ENCODE results near the gene EFNA5.
"Not testable (repeated sequence)": the region's sequence is repeated elsewhere in the genome, so short reads cannot be mapped to it uniquely, and the experiment has no call there.

EFNA5 gene

GRCh38 chr5:107514305-107514704, 156.4 kb downstream of the EFNA5 start:
- DNase-seq, result no peak

- no peak for DNase-seq
These were observed 157.2 kb downstream of the EFNA5 start for GRCh38 chr5:107513337-107514085.

DNA sequence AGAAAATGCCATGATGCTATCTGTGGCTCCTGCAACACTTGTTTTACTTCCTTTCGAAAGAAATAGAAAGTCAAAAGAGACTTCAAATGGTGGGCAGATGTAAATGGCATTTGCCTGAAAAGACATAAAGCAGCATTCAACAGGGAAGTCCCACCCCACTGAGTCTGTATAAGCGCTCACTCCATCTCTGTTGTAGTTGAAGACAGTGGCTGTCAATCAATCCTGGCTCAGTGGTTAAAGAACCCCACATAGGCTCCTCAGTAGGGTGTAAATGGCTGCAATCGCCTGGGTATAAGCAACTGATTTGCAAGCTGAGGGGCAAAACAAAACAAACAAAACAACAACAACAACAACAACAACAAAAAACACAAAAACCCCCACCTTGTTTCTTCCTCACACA, 158.7 kb downstream of the EFNA5 start:
- no peak for DNase-seq

- no peak for DNase-seq
These were observed 160.6 kb downstream of the EFNA5 start for GRCh38 chr5:107510125-107510524.

- no peak for DNase-seq
These were observed 162.6 kb downstream of the EFNA5 start for GRCh38 chr5:107508097-107508496.

DNA sequence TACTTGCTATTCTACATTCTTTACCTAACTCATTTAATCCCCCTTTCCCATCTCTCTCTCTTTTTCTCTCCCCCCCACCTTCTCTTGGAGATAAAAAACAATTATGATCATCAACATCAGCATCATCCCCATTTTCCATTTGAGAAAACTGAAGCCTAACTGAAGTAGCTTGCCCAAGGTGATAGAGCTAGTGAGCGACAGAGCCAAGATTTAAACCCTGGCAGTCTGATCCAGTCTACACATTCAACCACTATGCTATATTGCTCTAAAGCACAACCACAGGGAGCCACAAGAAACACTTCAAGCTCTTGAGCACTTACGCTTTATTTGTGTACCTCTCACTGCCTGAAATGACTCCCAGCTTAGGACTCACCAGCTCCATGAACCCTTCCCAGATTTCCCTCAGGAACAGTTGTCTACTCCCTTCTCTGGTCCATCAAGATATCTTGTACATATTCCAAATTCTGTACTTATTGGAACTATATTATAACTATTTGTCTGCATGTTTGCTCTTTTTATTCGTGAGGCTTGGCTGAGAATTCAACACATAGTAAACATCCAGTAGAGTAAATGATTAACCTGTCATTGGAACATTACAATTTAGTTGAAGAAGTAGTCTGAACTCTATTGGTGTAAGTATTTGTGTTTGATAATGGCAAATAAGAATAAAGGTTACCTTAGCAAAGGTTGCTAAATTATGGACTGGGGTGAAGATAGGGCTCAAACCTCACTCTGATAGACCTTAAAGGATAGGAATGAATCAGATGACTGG, 164.8 kb downstream of the EFNA5 start:
- no peak for DNase-seq

DNA sequence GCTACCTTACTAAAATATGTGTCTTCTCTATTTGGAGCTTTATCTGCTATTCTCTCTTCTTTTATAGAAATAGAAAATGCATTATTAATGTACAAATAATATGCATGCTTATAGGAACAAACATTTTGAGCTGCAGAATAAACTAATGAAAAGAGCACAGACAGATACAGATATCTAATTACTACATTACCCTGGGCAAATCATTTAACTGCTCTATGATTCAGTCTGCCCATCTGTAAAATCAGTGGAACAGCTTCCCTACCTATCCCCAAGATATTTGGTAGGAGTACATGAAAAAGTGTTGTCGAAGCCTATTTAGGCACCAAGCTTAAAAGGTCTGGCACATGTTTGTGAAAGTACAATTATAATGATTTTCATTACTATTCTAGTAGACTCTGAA, 166.3 kb downstream of the EFNA5 start:
- no peak for DNase-seq

DNA sequence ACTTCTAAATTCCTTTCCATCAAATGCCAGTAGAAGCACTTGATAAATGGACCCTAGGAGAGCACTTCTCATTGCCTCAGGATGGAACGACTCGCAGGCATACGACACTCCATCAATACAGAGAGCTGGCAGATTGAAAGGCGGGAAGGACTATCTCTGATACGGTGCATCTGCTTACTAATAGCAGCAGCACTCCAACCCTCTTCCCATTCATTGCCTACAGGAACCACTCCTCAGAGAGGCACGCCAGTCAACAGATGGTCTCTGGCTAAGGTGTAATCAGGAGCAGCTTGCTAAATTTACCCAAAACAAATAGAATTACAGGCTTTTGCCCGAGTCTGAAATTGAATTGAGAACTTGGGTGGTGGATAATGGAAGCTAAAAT, 168.1 kb downstream of the EFNA5 start:
- DNase-seq, result no peak

DNA sequence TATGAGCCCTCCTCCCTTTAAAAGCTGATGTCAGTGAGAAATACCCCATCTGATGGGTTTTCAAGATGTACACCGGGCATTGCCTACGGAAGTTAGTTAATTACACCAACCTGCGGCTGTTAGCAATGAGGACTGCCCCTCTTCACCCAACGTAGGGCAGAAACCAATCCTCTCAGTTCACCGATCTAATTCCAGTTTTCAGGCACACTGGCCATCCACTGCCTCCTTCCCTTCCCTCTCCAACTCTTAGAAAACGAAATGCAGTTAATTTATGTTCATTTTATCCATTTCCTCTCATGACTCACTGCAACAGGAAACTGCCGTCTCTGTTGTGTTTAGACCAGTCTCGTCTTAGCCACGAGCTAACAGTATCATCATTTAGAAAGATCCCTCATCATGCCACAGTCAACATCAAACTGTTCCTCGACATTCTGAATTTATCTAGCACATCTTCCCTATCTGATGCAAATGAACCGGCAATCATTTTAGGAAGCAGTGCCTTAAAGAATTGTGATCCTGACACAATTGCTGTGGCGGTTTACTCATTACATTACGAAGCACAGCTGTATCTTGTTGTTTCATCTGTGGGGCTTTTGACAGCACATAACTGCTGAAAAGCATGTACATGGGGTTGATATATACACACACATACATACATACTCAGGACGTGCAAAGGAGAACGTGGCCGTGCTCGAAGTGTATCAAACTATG, 168.6 kb downstream of the EFNA5 start:
- no peak for DNase-seq

DNA sequence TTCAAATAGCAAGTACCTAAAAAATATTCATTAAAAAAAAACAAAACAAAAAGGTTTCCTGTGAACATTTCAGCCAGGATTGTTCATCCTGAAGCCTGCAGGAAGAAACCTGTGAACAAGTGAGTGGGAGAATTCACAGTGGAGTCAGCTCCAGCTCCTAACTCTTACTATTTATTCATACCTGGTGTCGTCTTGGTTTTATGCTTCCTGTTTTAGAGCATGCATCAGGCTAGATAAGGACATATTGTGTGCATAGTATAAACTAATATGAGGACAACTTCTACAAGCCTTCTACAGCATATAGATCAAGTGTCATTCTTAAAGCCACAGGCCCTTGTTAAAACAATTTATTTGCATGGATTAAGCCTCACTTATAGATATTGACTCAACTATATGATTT, 169.9 kb downstream of the EFNA5 start:
- DNase-seq, result no peak

GRCh38 chr5:107500347-107500746, 170.4 kb downstream of the EFNA5 start:
- DNase-seq, result no peak

DNA sequence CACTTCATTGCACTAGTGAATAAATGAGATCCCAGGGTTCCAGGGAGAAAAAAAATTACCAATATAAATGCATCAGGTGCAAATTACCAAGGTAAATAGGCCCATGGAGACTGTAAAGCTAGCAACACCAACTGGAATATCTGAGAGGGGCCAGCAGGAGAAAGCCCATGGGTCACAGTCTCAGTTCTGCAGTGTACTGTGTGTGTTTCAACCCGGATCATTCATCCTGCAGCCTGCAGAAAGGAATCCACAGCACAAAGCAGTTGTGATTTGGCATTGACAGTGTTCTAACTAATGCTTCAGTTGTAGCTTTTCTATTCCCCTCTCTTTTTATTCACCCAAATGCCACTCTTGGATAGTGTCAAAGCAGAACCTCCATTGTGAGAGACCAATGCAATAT, 171.0 kb downstream of the EFNA5 start:
- no peak for DNase-seq

GRCh38 chr5:107499237-107499636, 171.5 kb downstream of the EFNA5 start:
- no peak for DNase-seq

GRCh38 chr5:107496466-107496865, 174.3 kb downstream of the EFNA5 start:
- DNase-seq, result no peak

- not testable (repeated sequence) for DNase-seq
These were observed 176.6 kb downstream of the EFNA5 start for GRCh38 chr5:107494129-107494528.

DNA sequence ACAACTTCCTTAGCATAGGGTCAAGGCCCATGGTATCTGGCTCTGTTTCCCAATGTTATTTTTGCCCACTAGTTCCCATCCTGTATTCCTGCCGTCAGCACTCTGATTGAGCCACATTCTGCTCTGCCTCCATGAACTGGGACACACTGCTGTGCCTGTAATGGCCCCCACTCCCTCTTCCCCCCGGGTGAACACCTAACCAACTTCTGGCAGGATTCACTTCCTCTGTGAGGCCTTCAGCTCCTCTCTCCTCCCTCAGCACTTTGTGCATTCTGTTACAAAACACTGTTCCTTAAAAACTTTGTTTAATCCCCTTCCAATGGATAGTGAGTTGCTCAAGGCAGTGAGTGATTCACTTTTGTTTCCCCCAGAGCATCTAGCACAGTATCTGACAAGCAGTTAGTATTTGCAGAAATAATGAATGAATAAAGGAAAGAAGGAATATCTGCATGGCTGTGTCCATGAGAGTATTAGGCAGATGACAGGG, 183.6 kb downstream of the EFNA5 start:
- DNase-seq, result no peak

GRCh38 chr5:107486489-107486888, 184.2 kb downstream of the EFNA5 start:
- DNase-seq, result no peak

- DNase-seq, result no peak
These were observed 185.6 kb downstream of the EFNA5 start for GRCh38 chr5:107485184-107485583.

- no peak for DNase-seq
These were observed 186.5 kb downstream of the EFNA5 start for GRCh38 chr5:107484281-107484680.

- no peak for DNase-seq
These were observed 187.3 kb downstream of the EFNA5 start for GRCh38 chr5:107483231-107484024.

DNA sequence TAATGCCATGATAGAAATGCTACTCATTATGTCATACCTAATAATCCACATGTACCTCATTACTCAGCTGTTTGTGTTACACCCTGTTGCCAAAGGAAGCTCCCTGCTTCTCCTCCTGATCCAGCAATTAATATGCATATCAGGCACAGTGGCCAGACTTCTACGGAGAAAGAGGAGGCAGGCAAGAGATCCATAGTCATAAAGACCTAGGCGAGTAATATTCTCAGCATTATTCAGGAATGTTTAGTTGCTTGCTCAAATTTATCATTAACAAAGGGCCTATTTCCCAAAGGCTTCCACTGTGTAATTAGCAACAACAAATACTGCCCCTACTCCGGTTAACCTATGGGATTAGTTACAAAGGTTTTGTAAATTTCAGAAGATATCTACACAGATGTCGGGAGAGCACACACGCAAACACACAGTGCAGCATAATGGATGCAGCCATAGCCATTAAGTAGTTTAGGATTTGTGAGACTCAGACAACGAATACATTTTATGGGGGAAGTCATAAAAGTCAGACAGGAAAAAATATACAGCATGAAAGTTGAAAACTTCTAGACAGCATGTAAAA, 192.6 kb downstream of the EFNA5 start:
- no peak for DNase-seq

- no peak for DNase-seq
These were observed 193.2 kb downstream of the EFNA5 start for GRCh38 chr5:107477492-107477891.
